ENCODE measurements around the gene SIRPA. TPM values are rescaled to one million over a fixed set of nuclear protein-coding genes. Genes with fewer than 3 reads are reported as not detected.

The SIRPA gene
- total and polyA plus RNA-seq, 2 experiments from 2014 or later, result 93.3 to 101 TPM

DNA sequence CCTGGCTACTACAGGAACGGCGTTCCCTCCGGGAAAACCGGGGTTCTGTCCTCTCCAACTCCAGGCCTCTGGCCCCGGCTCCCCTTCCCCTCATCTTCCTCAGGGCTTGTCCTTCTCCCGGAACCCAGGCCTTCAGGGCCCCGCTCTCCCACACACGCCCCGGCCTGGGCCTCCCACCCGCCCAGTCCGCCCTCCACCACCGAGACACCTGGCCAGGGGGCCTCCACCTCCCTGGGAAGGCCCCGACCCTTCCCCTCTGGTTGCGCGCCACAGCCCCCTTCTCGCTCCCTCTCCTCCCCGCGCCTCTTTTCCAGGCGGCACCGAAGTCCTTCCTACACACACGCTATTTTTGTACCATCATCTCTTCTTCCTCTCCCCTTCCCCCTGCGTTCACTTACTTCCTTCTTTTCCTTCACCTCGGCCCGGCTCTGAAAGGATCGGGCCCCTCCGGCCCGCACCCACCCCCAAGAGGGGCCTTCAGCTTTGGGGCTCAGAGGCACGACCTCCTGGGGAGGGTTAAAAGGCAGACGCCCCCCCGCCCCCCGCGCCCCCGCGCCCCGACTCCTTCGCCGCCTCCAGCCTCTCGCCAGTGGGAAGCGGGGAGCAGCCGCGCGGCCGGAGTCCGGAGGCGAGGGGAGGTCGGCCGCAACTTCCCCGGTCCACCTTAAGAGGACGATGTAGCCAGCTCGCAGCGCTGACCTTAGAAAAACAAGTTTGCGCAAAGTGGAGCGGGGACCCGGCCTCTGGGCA is 1.3 kb upstream of the SIRPA start:
- Histone ChIP-seq H3K4me1 (ENCODE audit: insufficient read depth) (peaks cover 29% of the 10 kb centered on the region), H3K79me2 (ENCODE audit: insufficient read depth) (peaks cover 60% of the 10 kb centered on the region), H3K4me2 (ENCODE audit: unreplicated experiment) (peak overlapping the region; percentile 79), H3F3A (ENCODE audit: insufficient read depth) (peaks cover 18% of the 10 kb centered on the region; the same call in 1 of the 2 replicates), H3K36me3 (ENCODE audit: low read depth) (no peaks in the 10 kb centered on the region), H2AFZ (peak overlapping the region; percentile 50), H3K27ac (peak overlapping the region; percentile 74), H3K4me3 (peak overlapping the region; percentile 99), H3K27me3 (replicated peaks; ENCODE audit: insufficient read depth) (no peaks in the 10 kb centered on the region), H3K9me3 (ENCODE audit: low read depth) (no peaks in the 10 kb centered on the region), H3K9ac (peak overlapping the region; percentile 91), H4K20me1 (ENCODE audit: insufficient read depth) (no peaks in the 10 kb centered on the region), H3K9me2 (ENCODE audit: insufficient read depth) (no peaks in the 10 kb centered on the region)
- WGBS, 2 experiments (ENCODE audit: low coverage in 1 of 2, low lambda C conversion rate in 2 of 2, missing lambda C conversion rate in 2 of 2), result 2 to 3% methylated on average over 27 to 54 of the region's 54 CpGs
- in situ Hi-C loops (cut with MboI), result no loop called here
- TF ChIP-seq EZH2phosphoT487 (IDR thresholded peaks at IDR 0.05; ENCODE audit: insufficient read depth, low read depth) (no peak), EZH2 (IDR thresholded peaks at IDR 0.05; ENCODE audit: insufficient read depth, poor library complexity, severe bottlenecking) (no peak)
- peak; percentile 47 for DNase-seq

DNA sequence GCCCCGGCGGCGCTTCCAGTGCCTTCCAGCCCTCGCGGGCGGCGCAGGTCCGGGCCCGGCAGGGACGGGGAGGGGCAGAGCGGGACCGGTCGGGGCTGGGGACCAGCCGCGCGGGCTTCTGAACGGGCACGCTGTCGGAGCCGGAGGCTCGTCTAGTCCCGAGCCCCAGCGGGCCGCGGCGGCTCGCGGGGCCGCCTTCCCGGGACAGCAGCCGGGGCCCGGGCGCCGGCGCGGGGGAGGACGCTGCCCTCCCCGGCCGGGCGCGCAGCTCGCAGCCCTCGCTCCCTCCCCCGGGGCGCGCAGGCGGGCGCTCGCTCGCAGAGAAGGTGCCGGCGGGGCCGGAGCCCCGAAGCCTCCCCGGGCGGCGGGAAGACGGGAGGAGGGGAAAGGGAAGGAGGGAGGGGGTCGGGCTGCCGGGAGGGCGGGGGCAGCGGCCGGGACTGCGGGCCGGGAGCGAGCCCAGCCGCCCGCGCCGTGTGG is 696 bp upstream of the SIRPA start:
- in situ Hi-C loops (cut with MboI), result no loop called here
- H2AFZ ChIP-seq, result peak overlapping the region; percentile 37; the same call in 1 of the 2 replicates
- H3K9me2 ChIP-seq (ENCODE audit: insufficient read depth), result no peaks in the 10 kb centered on the region
- peaks cover 66% of the 10 kb centered on the region for H3K79me2 ChIP-seq (ENCODE audit: insufficient read depth)
- peak overlapping the region; percentile 74 for H3K27ac ChIP-seq
- H3K4me3 ChIP-seq, result peak overlapping the region; percentile 99
- H3K27me3 ChIP-seq (replicated peaks; ENCODE audit: insufficient read depth), result no peaks in the 10 kb centered on the region
- 0 to 2% methylated on average over 8 to 39 of the region's 70 CpGs for WGBS, 2 experiments (ENCODE audit: low coverage in 1 of 2, low lambda C conversion rate in 2 of 2, missing lambda C conversion rate in 2 of 2)
- no peaks in the 10 kb centered on the region for H3K9me3 ChIP-seq (ENCODE audit: low read depth)
- H3K9ac ChIP-seq, result peak overlapping the region; percentile 91
- H3K4me1 ChIP-seq (ENCODE audit: insufficient read depth), result peaks cover 35% of the 10 kb centered on the region
- H3K4me2 ChIP-seq (ENCODE audit: unreplicated experiment), result peak overlapping the region; percentile 42
- peak; percentile 82 for DNase-seq
- no peaks in the 10 kb centered on the region for H3K36me3 ChIP-seq (ENCODE audit: low read depth)
- no peak for TF ChIP-seq EZH2phosphoT487 (IDR thresholded peaks at IDR 0.05; ENCODE audit: insufficient read depth, low read depth)
- TF ChIP-seq EZH2 (IDR thresholded peaks at IDR 0.05; ENCODE audit: insufficient read depth, poor library complexity, severe bottlenecking), result no peak
- no peaks in the 10 kb centered on the region for H4K20me1 ChIP-seq (ENCODE audit: insufficient read depth)
- peaks cover 24% of the 10 kb centered on the region; the same call in 1 of the 2 replicates for H3F3A ChIP-seq (ENCODE audit: insufficient read depth)

DNA sequence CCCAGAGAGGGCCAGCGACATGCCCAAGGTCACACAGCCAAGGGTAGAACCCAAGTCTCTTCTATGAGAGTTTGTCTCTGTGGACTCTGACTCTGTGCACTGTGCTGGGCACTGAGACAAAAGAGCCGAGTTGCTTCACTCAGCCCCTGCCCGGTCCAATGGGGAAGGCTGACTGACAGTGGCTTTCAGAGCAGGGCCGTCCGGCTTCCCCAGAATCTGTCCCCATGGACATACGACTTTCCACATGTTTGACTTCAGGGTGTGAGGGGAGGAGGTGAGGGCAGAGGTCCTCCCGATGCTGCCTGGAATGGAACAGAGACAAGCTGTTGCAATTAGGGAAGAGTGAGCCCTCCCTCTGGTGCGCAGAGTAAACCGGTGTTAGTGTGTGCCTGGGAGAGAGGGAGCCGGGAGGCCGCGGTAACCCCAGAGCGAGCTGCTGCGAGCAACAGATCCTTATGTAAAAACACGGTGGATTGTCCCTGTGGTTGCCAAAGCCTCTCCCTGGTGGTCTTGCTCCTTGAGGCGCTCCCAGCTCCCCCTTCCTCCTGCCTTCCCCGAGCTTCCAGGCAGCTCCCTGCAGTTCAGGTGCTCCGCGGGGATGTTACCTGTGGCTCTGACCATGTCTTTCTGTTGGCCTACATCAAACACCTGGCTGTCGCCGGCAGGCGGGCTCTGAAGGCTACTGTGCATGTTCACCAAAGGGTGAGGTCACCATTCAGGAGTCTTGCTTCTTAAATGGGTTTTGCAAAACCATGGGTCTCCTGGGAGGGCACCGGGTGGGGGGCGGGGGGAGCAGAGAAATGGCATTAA is 672 bp downstream of the SIRPA start:
- H3K9me3 ChIP-seq (ENCODE audit: low read depth), result no peaks in the 10 kb centered on the region
- peak overlapping the region; percentile 52 for H2AFZ ChIP-seq
- peak overlapping the region; percentile 94 for H3K4me2 ChIP-seq (ENCODE audit: unreplicated experiment)
- peaks cover 33% of the 10 kb centered on the region for H3F3A ChIP-seq (ENCODE audit: insufficient read depth)
- H3K9ac ChIP-seq, result peak overlapping the region; percentile 91
- TF ChIP-seq EZH2 (IDR thresholded peaks at IDR 0.05; ENCODE audit: insufficient read depth, poor library complexity, severe bottlenecking), result no peak
- no peak for TF ChIP-seq EZH2phosphoT487 (IDR thresholded peaks at IDR 0.05; ENCODE audit: insufficient read depth, low read depth)
- DNase-seq, result peak; percentile 65
- peak overlapping the region; percentile 99 for H3K4me3 ChIP-seq
- H4K20me1 ChIP-seq (ENCODE audit: insufficient read depth), result no peaks in the 10 kb centered on the region
- no peaks in the 10 kb centered on the region for H3K9me2 ChIP-seq (ENCODE audit: insufficient read depth)
- peaks cover 43% of the 10 kb centered on the region for H3K4me1 ChIP-seq (ENCODE audit: insufficient read depth)
- H3K27ac ChIP-seq, result peak overlapping the region; percentile 74
- no peaks in the 10 kb centered on the region for H3K36me3 ChIP-seq (ENCODE audit: low read depth)
- peaks cover 80% of the 10 kb centered on the region for H3K79me2 ChIP-seq (ENCODE audit: insufficient read depth)
- in situ Hi-C loops (cut with MboI), result no loop called here
- WGBS, 2 experiments (ENCODE audit: low coverage in 1 of 2, low lambda C conversion rate in 2 of 2, missing lambda C conversion rate in 2 of 2), result 8 to 10% methylated on average over 22 to 24 of the region's 24 CpGs
- H3K27me3 ChIP-seq (replicated peaks; ENCODE audit: insufficient read depth), result no peaks in the 10 kb centered on the region

DNA sequence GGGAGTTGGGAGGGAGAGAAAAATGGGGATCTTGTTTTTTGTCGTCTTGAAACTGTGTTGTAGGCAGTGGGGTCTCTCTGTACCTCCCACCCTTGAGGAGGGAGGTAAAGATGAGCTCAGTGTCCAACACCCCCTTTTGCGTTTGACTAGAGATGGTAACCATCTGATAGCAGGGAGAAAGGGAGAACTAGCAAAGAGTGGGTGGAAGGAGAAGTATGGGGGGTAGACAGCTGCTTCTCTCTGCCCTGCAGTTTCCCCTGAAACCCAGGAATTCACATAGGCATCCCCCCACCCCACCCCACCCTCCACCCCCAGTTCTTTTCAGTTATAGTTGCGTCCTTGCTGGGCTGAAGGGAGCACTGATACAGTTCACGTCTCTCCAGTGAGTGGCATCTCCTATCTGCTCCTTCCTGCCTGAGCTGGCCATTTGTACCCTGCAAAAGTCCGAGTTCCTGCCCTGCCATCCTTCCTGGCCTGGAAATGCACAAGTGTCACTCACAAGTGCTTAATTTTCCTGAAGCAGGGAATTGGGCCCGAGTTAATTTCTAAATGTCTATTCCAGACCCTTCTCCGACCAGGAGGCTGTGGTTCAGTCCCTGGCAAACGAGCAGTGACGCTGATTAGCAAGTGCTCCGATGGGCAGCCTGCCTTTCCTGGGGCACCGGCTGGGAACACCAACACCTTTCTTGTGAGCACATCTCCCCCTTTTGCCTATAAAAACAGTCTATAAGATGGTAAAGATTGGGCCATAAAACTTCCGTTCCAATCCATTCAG is 1.5 kb downstream of the SIRPA start:
- H3K9me3 ChIP-seq (ENCODE audit: low read depth), result no peaks in the 10 kb centered on the region
- TF ChIP-seq EZH2 (IDR thresholded peaks at IDR 0.05; ENCODE audit: insufficient read depth, poor library complexity, severe bottlenecking) (no peak), EZH2phosphoT487 (IDR thresholded peaks at IDR 0.05; ENCODE audit: insufficient read depth, low read depth) (no peak)
- 22 to 27% methylated on average over 11 to 12 of the region's 12 CpGs for WGBS, 2 experiments (ENCODE audit: low coverage in 1 of 2, low lambda C conversion rate in 2 of 2, missing lambda C conversion rate in 2 of 2)
- H3K79me2 ChIP-seq (ENCODE audit: insufficient read depth), result peaks cover 88% of the 10 kb centered on the region
- no peak for DNase-seq
- H3K4me1 ChIP-seq (ENCODE audit: insufficient read depth), result peaks cover 43% of the 10 kb centered on the region
- H2AFZ ChIP-seq, result no peak overlapping the region
- H3K4me3 ChIP-seq, result peak overlapping the region; percentile 99
- H3K36me3 ChIP-seq (ENCODE audit: low read depth), result no peaks in the 10 kb centered on the region
- no peaks in the 10 kb centered on the region for H3K9me2 ChIP-seq (ENCODE audit: insufficient read depth)
- H3F3A ChIP-seq (ENCODE audit: insufficient read depth), result peaks cover 33% of the 10 kb centered on the region
- in situ Hi-C loops (cut with MboI), result no loop called here
- H4K20me1 ChIP-seq (ENCODE audit: insufficient read depth), result no peaks in the 10 kb centered on the region
- peak overlapping the region; percentile 74 for H3K27ac ChIP-seq
- peak overlapping the region; percentile 94 for H3K4me2 ChIP-seq (ENCODE audit: unreplicated experiment)
- H3K27me3 ChIP-seq (replicated peaks; ENCODE audit: insufficient read depth), result no peaks in the 10 kb centered on the region
- peak overlapping the region; percentile 91 for H3K9ac ChIP-seq

Measured in GM23248 (cell line).